NOMO-1 (cell line): ENCODE results near the gene HLA-DPA1.

ENCODE experiments used
- DNase-seq, 2 experiments: peaks; one replicate each; lab custom pipeline; 2025; ENCODE audit not compliant: unreplicated experiment in 2 of 2; lab: John Stamatoyannopoulos, UW

Gene HLA-DPA1

GRCh38 chr6:33019372-33019771 is 54.1 kb downstream of the HLA-DPA1 start:
- DNase-seq: peak in 1 of 2 experiments; percentile 40

GRCh38 chr6:33018904-33019303 is 54.5 kb downstream of the HLA-DPA1 start:
- peak; percentile 89 to 99 for DNase-seq

GRCh38 chr6:33018418-33018817 is 55.0 kb downstream of the HLA-DPA1 start:
- no peak for DNase-seq

GRCh38 chr6:33017694-33018353 is 55.6 kb downstream of the HLA-DPA1 start:
- peak; percentile 14 to 27 for DNase-seq

- no peak for DNase-seq
Observed at GRCh38 chr6:33017018-33017417, 56.4 kb downstream of the HLA-DPA1 start.

GRCh38 chr6:33015798-33016197 is 57.7 kb downstream of the HLA-DPA1 start:
- no peak for DNase-seq

GRCh38 chr6:33014841-33015634 is 58.4 kb downstream of the HLA-DPA1 start:
- peak; percentile 68 to 94 for DNase-seq
